SK-N-SH (cell line): ENCODE results near the gene AMZ1. TPM values are rescaled to one million over a fixed set of nuclear protein-coding genes. Genes with fewer than 3 reads are reported as not detected.

Experiments used
- CTCF ChIA-PET: fragments of 300-600, 350-600 bp; formaldehyde crosslinking; extraction: SDS; loops from one replicate; lab custom pipeline; 2021; lab: Yijun Ruan, JAX
- POLR2A ChIA-PET: fragments of 350-600 bp; sonication (Branson Sonifier 250); formaldehyde crosslinking; extraction: SDS; loops from one replicate; lab custom pipeline; 2020; ENCODE audit warnings: antibody characterized with exemption, inconsistent platforms; lab: Yijun Ruan, JAX
- DNase-seq: peaks from one replicate; pipeline ENCODE4 v3.0.0; 2012
- H2AFZ ChIP-seq: fragments of 200-600 bp; sonication (generic); 2 replicates; pipeline ENCODE4 v1.8.1; 2016; ENCODE audit warnings: antibody characterized with exemption, mild to moderate bottlenecking, low read depth
- H3F3A ChIP-seq: fragments of 200-600 bp; sonication (generic); replicated peaks from 2 replicates; pipeline ENCODE3; 2016; ENCODE audit warnings: antibody characterized with exemption, mild to moderate bottlenecking; ENCODE audit not compliant: insufficient read depth
- H3K27ac ChIP-seq, 2 experiments: fragments of 200-500 bp in 1 of 2; fragments of 200-600 bp in 1 of 2; sonication (Bioruptor generic) in 1 of 2; sonication (generic), shearing (Covaris generic) in 1 of 2; 2 replicates each; pipeline versions ENCODE4 v1.5.1 to v1.6.1; 2014 to 2016; ENCODE audit warnings: low read depth in 2 of 2, inconsistent platforms in 1 of 2, low read length in 1 of 2, mild to moderate bottlenecking in 1 of 2, mixed read lengths in 1 of 2
- H3K27me3 ChIP-seq: fragments of 200-600 bp; sonication (generic), shearing (Covaris generic); 2 replicates; pipeline ENCODE4 v1.6.1; 2016; ENCODE audit warnings: mixed run types; ENCODE audit not compliant: insufficient read depth
- H3K36me3 ChIP-seq, 2 experiments: fragments of 200-500 bp in 1 of 2; fragments of 200-600 bp in 1 of 2; sonication (Bioruptor generic) in 1 of 2; sonication (generic) in 1 of 2; replicated peaks in 1 of 2; 2 replicates each; pipeline versions ENCODE3 to v1.5.1; 2014 to 2016; ENCODE audit warnings: low read length in 1 of 2, mild to moderate bottlenecking in 1 of 2; ENCODE audit not compliant: insufficient read depth in 2 of 2, control insufficient read depth in 1 of 2
- H3K4me1 ChIP-seq, 2 experiments: fragments of 200-500 bp in 1 of 2; fragments of 200-600 bp in 1 of 2; sonication (Bioruptor generic) in 1 of 2; sonication (generic), shearing (Covaris generic) in 1 of 2; 2 replicates each; pipeline versions ENCODE4 v1.5.1 to v1.6.1; 2014 to 2016; ENCODE audit warnings: low read depth in 1 of 2, low read length in 1 of 2, mixed run types in 1 of 2; ENCODE audit not compliant: insufficient read depth in 2 of 2, control insufficient read depth in 1 of 2
- H3K4me2 ChIP-seq: fragments of 200-600 bp; sonication (generic), shearing (Covaris generic); 2 replicates; pipeline ENCODE4 v1.6.1; 2017; ENCODE audit warnings: mixed run types
- H3K4me3 ChIP-seq, 2 experiments: fragments of 200-500 bp in 1 of 2; fragments of 200-600 bp in 1 of 2; sonication (Bioruptor generic) in 1 of 2; sonication (generic), shearing (Covaris generic) in 1 of 2; 2 replicates each; pipeline versions ENCODE4 v1.5.1 to v1.8.1; 2014 to 2016; ENCODE audit warnings: low read depth in 2 of 2, inconsistent platforms in 1 of 2, low read length in 1 of 2, mild to moderate bottlenecking in 1 of 2, mixed read lengths in 1 of 2, moderate library complexity in 1 of 2
- H3K79me2 ChIP-seq: fragments of 200-600 bp; sonication (generic); 2 replicates; pipeline ENCODE4 v1.8.1; 2017; ENCODE audit warnings: mild to moderate bottlenecking; ENCODE audit not compliant: insufficient read depth
- H3K9ac ChIP-seq: fragments of 200-600 bp; sonication (generic); 2 replicates; pipeline ENCODE4 v1.6.1; 2017; ENCODE audit warnings: mixed run types
- H3K9me2 ChIP-seq: fragments of 200-600 bp; sonication (generic); 2 replicates; pipeline ENCODE4 v1.6.1; 2017; ENCODE audit warnings: mixed run types
- H3K9me3 ChIP-seq: fragments of 200-600 bp; sonication (generic); 2 replicates; pipeline ENCODE4 v1.6.1; 2017; ENCODE audit warnings: mixed run types, mild to moderate bottlenecking, moderate library complexity
- H4K20me1 ChIP-seq: fragments of 200-600 bp; sonication (generic); 2 replicates; pipeline ENCODE4 v1.6.1; 2017; ENCODE audit warnings: mild to moderate bottlenecking, mixed run types; ENCODE audit not compliant: insufficient read depth
- EZH2phosphoT487 ChIP-seq: fragments of 200-600 bp; sonication (generic); IDR thresholded peaks from 2 replicates; pipeline ENCODE4 v1.6.1; 2017; ENCODE audit warnings: low read depth, mixed run types, mild to moderate bottlenecking, antibody characterized with exemption, moderate library complexity, borderline replicate concordance
- FOSL2 ChIP-seq: IDR thresholded peaks from 2 replicates; pipeline ENCODE4 v1.4.0; 2012; ENCODE audit warnings: low read depth, mild to moderate bottlenecking, moderate library complexity, borderline replicate concordance
- GATA2 ChIP-seq: sonication (generic); formaldehyde crosslinking; IDR thresholded peaks from 2 replicates; pipeline ENCODE4 v1.5.0; 2020; ENCODE audit warnings: mild to moderate bottlenecking, missing genetic modification reagents
- IRF3 ChIP-seq: fragments of 150-350 bp; IDR thresholded peaks from 2 replicates; pipeline ENCODE4 v1.6.1; 2016; ENCODE audit warnings: mild to moderate bottlenecking, low read depth, low read length
- JUND ChIP-seq: IDR thresholded peaks from 2 replicates; pipeline ENCODE4 v1.4.0; 2012
- MAX ChIP-seq: IDR thresholded peaks from 2 replicates; pipeline ENCODE4 v1.4.0; 2012; ENCODE audit warnings: low read depth
- NFIC ChIP-seq: IDR thresholded peaks from 2 replicates; pipeline ENCODE4 v1.4.0; 2012; ENCODE audit warnings: borderline replicate concordance
- NRF1 ChIP-seq: IDR thresholded peaks from 2 replicates; pipeline ENCODE4 v1.6.1; 2012; ENCODE audit warnings: low read depth, mild to moderate bottlenecking, low read length
- RCOR1 ChIP-seq: fragments of 150-350 bp; IDR thresholded peaks from 2 replicates; pipeline ENCODE4 v1.6.1; 2017; ENCODE audit warnings: antibody characterized with exemption, low read length
- REST ChIP-seq: IDR thresholded peaks from 2 replicates; pipeline ENCODE4 v1.6.1; 2012; ENCODE audit warnings: mild to moderate bottlenecking, low read depth, low read length, moderate library complexity
- RXRA ChIP-seq: IDR thresholded peaks from 2 replicates; pipeline ENCODE4 v1.4.0; 2012; ENCODE audit warnings: low read depth, mild to moderate bottlenecking, borderline replicate concordance
- SIN3A ChIP-seq: IDR thresholded peaks from 2 replicates; pipeline ENCODE4 v1.6.1; 2012; ENCODE audit warnings: low read depth, mild to moderate bottlenecking, low read length, moderate library complexity, borderline replicate concordance
- SMC3 ChIP-seq: IDR thresholded peaks from 2 replicates; pipeline ENCODE4 v1.6.1; 2012; ENCODE audit warnings: low read depth, low read length, improper control_type of control experiment
- TCF12 ChIP-seq: IDR thresholded peaks from 2 replicates; pipeline ENCODE4 v1.4.0; 2012
- TEAD4 ChIP-seq: IDR thresholded peaks from 2 replicates; pipeline ENCODE4 v1.4.0; 2012; ENCODE audit warnings: mild to moderate bottlenecking, borderline replicate concordance; ENCODE audit not compliant: insufficient read depth
- WGBS: methylation state at CpG from one replicate; pipeline ENCODE4 v1.1.6; 2017; ENCODE audit warnings: low lambda C conversion rate; 5-methylcytosine and 5-hydroxymethylcytosine counted together
- polyA plus RNA-seq, 3 experiments: library from polyadenylated mRNA; depleted of rRNA; stranded (reverse); fragments of >200 nt; gene quantifications; 2 replicates each; pipeline ENCODE4 v1.2.3, GENCODE V29; 2012
- TF ChIP-seq, protein P1 (sequence below): fragments of 150-350 bp; IDR thresholded peaks from 2 replicates; pipeline ENCODE4 v1.6.1; 2017; ENCODE audit warnings: antibody characterized with exemption, low read length, low read depth, borderline replicate concordance
- TF ChIP-seq, protein P2 (sequence below): IDR thresholded peaks from 2 replicates; pipeline ENCODE4; 2012

The AMZ1 gene
- polyA plus RNA-seq, 1 of the 3 experiments (the other 2 are of a cell fraction): 0.15 TPM

- Histone ChIP-seq H3K4me3 (no peak overlapping the region), H3K4me1 (peaks cover 0 to 4% of the 10 kb centered on the region in 2 experiments; a peak in 1 of 4 replicates), H3K9me2 (no peaks in the 10 kb centered on the region)
- DNase-seq: no peak
- TF ChIP-seq REST (no peak), JUND (no peak), TEAD4 (no peak), NFIC (no peak), SMC3 (no peak), GATA2 (no peak), TCF12 (no peak), IRF3 (no peak), RCOR1 (no peak), FOSL2 (no peak), SIN3A (no peak), EZH2phosphoT487 (no peak), NRF1 (no peak), MAX (no peak), RXRA (no peak)
- TF ChIP-seq, protein P1, sequence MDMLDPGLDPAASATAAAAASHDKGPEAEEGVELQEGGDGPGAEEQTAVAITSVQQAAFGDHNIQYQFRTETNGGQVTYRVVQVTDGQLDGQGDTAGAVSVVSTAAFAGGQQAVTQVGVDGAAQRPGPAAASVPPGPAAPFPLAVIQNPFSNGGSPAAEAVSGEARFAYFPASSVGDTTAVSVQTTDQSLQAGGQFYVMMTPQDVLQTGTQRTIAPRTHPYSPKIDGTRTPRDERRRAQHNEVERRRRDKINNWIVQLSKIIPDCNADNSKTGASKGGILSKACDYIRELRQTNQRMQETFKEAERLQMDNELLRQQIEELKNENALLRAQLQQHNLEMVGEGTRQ: no peak
- TF ChIP-seq, protein P2, sequence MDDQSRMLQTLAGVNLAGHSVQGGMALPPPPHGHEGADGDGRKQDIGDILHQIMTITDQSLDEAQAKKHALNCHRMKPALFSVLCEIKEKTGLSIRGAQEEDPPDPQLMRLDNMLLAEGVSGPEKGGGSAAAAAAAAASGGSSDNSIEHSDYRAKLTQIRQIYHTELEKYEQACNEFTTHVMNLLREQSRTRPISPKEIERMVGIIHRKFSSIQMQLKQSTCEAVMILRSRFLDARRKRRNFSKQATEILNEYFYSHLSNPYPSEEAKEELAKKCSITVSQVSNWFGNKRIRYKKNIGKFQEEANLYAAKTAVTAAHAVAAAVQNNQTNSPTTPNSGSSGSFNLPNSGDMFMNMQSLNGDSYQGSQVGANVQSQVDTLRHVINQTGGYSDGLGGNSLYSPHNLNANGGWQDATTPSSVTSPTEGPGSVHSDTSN: no peak
- TF ChIP-seq, all 33 proteins: peak for 0
- Histone ChIP-seq H3F3A (no peaks in the 10 kb centered on the region), H2AFZ (no peak overlapping the region), H3K36me3 (no peaks in the 10 kb centered on the region), H3K79me2 (no peaks in the 10 kb centered on the region), H3K9ac (no peak overlapping the region), H3K27ac (no peak overlapping the region), H3K27me3 (no peaks in the 10 kb centered on the region), H3K9me3 (no peaks in the 10 kb centered on the region), H4K20me1 (no peaks in the 10 kb centered on the region), H3K4me2 (no peak overlapping the region)
- 98% methylated on average over 10 of the region's 20 CpGs for WGBS
- ChIA-PET POLR2A (no interaction called here), CTCF (interaction anchor here (0.9 to 8.6 kb wide), 5 partner anchors 10 to 257 kb away, joined by 3 to 55 read pairs (median 7); no protein-coding TSS in a partner anchor)
Observed at GRCh38 chr7:2708547-2709310, 20.7 kb downstream of the AMZ1 start.
